Urothelium cell line (cell line): Measurements from ENCODE around the gene GASK1A.

Source experiments
- DNase-seq: peaks from one replicate; pipeline ENCODE4 v3.0.0; 2011; ENCODE audit warnings: low spot score, mixed read lengths
- FAIRE-seq: peaks from 2 replicates; lab custom pipeline; 2011; peaks lifted over from hg19 to GRCh38; lab: Jason Lieb, UNC

GASK1A gene

GRCh38 chr3:43105596-43106292 lies 126.6 kb downstream of the GASK1A start, which contains the start of gene POMGNT2:
Gene POMGNT2 (minus strand): TSS chr3:43106079. CDS start chr3:43081431, 24,648 bp downstream.
- DNase-seq (peak; percentile 98), FAIRE-seq (no peak)

- FAIRE-seq, result no peak
- DNase-seq, result no peak
Observed at GRCh38 chr3:43106293-43106628, 127.2 kb downstream of the GASK1A start.
